ENCODE measurements around the gene RESP18. TPM values are rescaled to one million over a fixed set of nuclear protein-coding genes. Genes with fewer than 3 reads are reported as not detected.

Gene RESP18
- total RNA-seq, 2 donors from 2014 or later: not detected

- H3K27me3 ChIP-seq (replicated peaks; ENCODE audit: insufficient read depth): no peaks in the 10 kb centered on the region
- TF ChIP-seq CTCF (IDR thresholded peaks at IDR 0.05): no peak
- no peaks in the 10 kb centered on the region for H3K9me3 ChIP-seq
- H3K4me1 ChIP-seq (ENCODE audit: control insufficient read depth in 1 of 2, low read depth in 2 of 2): peaks cover 5 to 15% of the 10 kb centered on the region in 2 donors
- no peak overlapping the region for H3K27ac ChIP-seq
- ATAC-seq (ENCODE audit: insufficient number of reproducible peaks, low FRiP score, low read depth): no peak
- H3K4me3 ChIP-seq: no peak overlapping the region
- DNase-seq (ENCODE audit: low spot score): no peak
- peaks cover 31% of the 10 kb centered on the region for H3K36me3 ChIP-seq
Measured at GRCh38 chr2:219286436-219287115, 46.0 kb downstream of the RESP18 start.

- peaks cover 34% of the 10 kb centered on the region for H3K36me3 ChIP-seq
- ATAC-seq (ENCODE audit: insufficient number of reproducible peaks, low FRiP score, low read depth): no peak
- H3K27ac ChIP-seq: no peak overlapping the region
- no peak for DNase-seq (ENCODE audit: low spot score)
- no peaks in the 10 kb centered on the region for H3K27me3 ChIP-seq (replicated peaks; ENCODE audit: insufficient read depth)
- no peaks in the 10 kb centered on the region for H3K9me3 ChIP-seq
- H3K4me3 ChIP-seq: no peak overlapping the region
- peaks cover 5 to 18% of the 10 kb centered on the region in 2 donors for H3K4me1 ChIP-seq (ENCODE audit: control insufficient read depth in 1 of 2, low read depth in 2 of 2)
- no peak for TF ChIP-seq CTCF (IDR thresholded peaks at IDR 0.05)
Measured at GRCh38 chr2:219285894-219286425, 46.6 kb downstream of the RESP18 start.

GRCh38 chr2:219285373-219285735, 47.2 kb downstream of the RESP18 start:
- Histone ChIP-seq H3K9me3 (no peaks in the 10 kb centered on the region), H3K27me3 (replicated peaks; ENCODE audit: insufficient read depth) (no peaks in the 10 kb centered on the region), H3K36me3 (peaks cover 34% of the 10 kb centered on the region), H3K4me3 (no peak overlapping the region), H3K27ac (no peak overlapping the region), H3K4me1 (ENCODE audit: control insufficient read depth in 1 of 2, low read depth in 2 of 2) (peaks cover 5 to 24% of the 10 kb centered on the region in 2 donors)
- ATAC-seq (ENCODE audit: insufficient number of reproducible peaks, low FRiP score, low read depth) (no peak), DNase-seq (ENCODE audit: low spot score) (no peak)
- TF ChIP-seq CTCF (IDR thresholded peaks at IDR 0.05): no peak

GRCh38 chr2:219284501-219285372, 47.8 kb downstream of the RESP18 start:
- Histone ChIP-seq H3K27ac (no peak overlapping the region), H3K4me3 (no peak overlapping the region), H3K27me3 (replicated peaks; ENCODE audit: insufficient read depth) (no peaks in the 10 kb centered on the region), H3K36me3 (peaks cover 34% of the 10 kb centered on the region), H3K4me1 (ENCODE audit: control insufficient read depth in 1 of 2, low read depth in 2 of 2) (peaks cover 5 to 24% of the 10 kb centered on the region in 2 donors), H3K9me3 (no peaks in the 10 kb centered on the region)
- DNase-seq (ENCODE audit: low spot score): no peak
- ATAC-seq (ENCODE audit: insufficient number of reproducible peaks, low FRiP score, low read depth): no peak
- no peak for TF ChIP-seq CTCF (IDR thresholded peaks at IDR 0.05)

- H3K9me3 ChIP-seq: no peaks in the 10 kb centered on the region
- no peak for ATAC-seq (ENCODE audit: insufficient number of reproducible peaks, low FRiP score, low read depth)
- H3K4me1 ChIP-seq (ENCODE audit: control insufficient read depth in 1 of 2, low read depth in 2 of 2): peaks cover 12 to 24% of the 10 kb centered on the region in 2 donors
- peaks cover 34% of the 10 kb centered on the region for H3K36me3 ChIP-seq
- no peak overlapping the region for H3K4me3 ChIP-seq
- no peak for TF ChIP-seq CTCF (IDR thresholded peaks at IDR 0.05)
- no peak for DNase-seq (ENCODE audit: low spot score)
- H3K27me3 ChIP-seq (replicated peaks; ENCODE audit: insufficient read depth): no peaks in the 10 kb centered on the region
- no peak overlapping the region for H3K27ac ChIP-seq
Measured at GRCh38 chr2:219282943-219283581, 49.5 kb downstream of the RESP18 start.

Measured in thoracic aorta (tissue), 2 donors.